Coronary artery (tissue), 2 donors: ENCODE measurements around the gene RANBP10.

Experiments
- DNase-seq: peaks from one replicate; pipeline ENCODE4 v3.0.0-alpha.2; 2017; ENCODE audit warnings: low spot score
- H3K27ac ChIP-seq, 2 donors: fragments of 200-600 bp; sonication (generic); one replicate each; pipeline ENCODE4 v1.5.1; 2016 to 2019
- H3K4me3 ChIP-seq: fragments of 200-600 bp; sonication (generic); 2 replicates; pipeline ENCODE4 v1.5.1; 2016; ENCODE audit warnings: mild to moderate bottlenecking, moderate library complexity
- CTCF ChIP-seq: fragments of 200-600 bp; sonication (generic); IDR thresholded peaks from one replicate; pipeline ENCODE4 v1.5.1; 2019; ENCODE audit warnings: antibody characterized with exemption

RANBP10 gene

DNA sequence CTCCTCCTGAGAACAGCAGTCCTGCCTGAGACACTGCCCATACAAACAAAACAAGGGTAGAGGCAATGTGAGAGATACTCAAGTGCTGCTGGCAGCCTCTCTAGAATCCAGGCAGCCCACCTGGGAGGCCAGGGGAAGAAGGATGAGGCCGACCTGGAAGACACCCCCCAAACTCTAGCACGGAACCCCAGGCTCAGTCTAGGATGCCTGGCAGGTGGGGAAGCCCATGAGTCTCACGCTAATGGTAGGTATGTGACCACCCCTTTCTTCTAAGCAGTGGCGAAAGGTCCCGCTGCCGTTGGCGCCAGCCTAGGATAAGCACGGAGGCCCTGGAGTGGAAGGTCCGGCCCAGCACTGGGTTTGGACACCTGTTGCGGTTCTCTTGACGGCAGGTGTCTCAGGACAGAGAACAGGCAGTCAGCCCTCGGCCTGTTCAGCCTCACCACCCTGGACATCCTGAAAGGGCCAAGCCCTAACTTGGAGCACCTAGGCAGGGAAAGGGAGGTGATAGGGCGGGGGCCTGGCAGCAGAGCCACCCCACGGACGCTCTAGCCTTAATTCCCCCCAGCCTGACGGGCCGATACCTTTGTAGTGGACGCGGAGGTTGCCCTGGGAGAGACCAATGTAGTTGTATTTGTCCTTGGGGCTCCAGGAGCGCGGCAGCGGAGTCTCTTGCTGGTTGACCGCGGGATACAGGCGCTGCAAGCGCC lies 487 bp downstream of the RANBP10 start:
- peak overlapping the region; percentile 76 to 85 for H3K27ac ChIP-seq
- no peak for DNase-seq
- TF ChIP-seq CTCF = no peak
- H3K4me3 ChIP-seq = peak overlapping the region; percentile 92

- no peak for DNase-seq
- no peak for TF ChIP-seq CTCF
- Histone ChIP-seq H3K4me3 (peak overlapping the region; percentile 92), H3K27ac (no peak overlapping the region)
Observed at GRCh38 chr16:67804853-67805542, 1.4 kb downstream of the RANBP10 start.

GRCh38 chr16:67803894-67804293 lies 2.5 kb downstream of the RANBP10 start:
- DNase-seq = no peak
- Histone ChIP-seq H3K27ac (no peak overlapping the region), H3K4me3 (no peak overlapping the region)
- TF ChIP-seq CTCF = no peak

- Histone ChIP-seq H3K27ac (no peak overlapping the region), H3K4me3 (no peak overlapping the region)
- DNase-seq = no peak
- no peak for TF ChIP-seq CTCF
Observed at GRCh38 chr16:67801883-67802282, 4.5 kb downstream of the RANBP10 start.

GRCh38 chr16:67801241-67801640 lies 5.1 kb downstream of the RANBP10 start:
- H3K4me3 ChIP-seq = no peak overlapping the region
- no peak for DNase-seq
- H3K27ac ChIP-seq = no peak overlapping the region
- no peak for TF ChIP-seq CTCF

DNA sequence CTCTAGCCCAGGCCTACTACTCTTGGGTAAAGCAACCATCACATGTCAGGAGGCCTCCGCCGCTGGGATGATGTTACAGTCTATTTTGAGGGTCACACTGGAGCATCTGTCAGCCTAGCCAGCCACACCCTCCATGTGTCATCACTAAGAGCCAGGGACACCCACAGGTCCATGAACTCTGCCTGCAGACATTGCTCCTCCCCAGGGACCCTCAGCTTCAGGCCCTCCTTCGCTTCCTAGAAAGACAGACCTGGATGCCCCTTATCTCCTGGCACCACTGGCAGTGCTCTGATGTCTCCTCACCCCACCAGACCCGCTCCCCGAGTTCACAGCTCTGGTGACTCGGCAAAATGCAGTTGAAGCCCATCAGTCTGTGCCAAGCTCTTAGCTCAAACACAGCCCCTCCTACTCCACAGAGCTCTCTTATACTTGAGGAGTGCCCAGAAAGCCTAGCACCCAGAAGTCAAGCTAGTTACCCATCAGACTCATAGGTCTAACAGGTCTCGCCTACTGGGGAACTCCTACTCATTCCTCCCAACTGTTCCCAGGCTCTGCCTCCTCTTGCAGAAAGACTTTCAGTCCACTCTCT lies 5.9 kb downstream of the RANBP10 start:
- DNase-seq = no peak

More for the DNA sequence above, 5.9 kb downstream of the RANBP10 start:
- H3K27ac ChIP-seq = no peak overlapping the region
- no peak overlapping the region for H3K4me3 ChIP-seq
- no peak for TF ChIP-seq CTCF
